GM10266 (cell line): ENCODE data around the gene SCAANT1.

ENCODE experiments used
- DNase-seq: peaks from one replicate; pipeline ENCODE4 v3.0.0; 2012; ENCODE audit errors: extremely low spot score
- CTCF ChIP-seq: IDR thresholded peaks from 2 replicates; pipeline ENCODE4 v1.5.1; 2012; ENCODE audit warnings: mild to moderate bottlenecking, low read depth; ENCODE audit not compliant: control insufficient read depth, insufficient read depth; ENCODE audit errors: missing control alignments

The SCAANT1 gene

DNA sequence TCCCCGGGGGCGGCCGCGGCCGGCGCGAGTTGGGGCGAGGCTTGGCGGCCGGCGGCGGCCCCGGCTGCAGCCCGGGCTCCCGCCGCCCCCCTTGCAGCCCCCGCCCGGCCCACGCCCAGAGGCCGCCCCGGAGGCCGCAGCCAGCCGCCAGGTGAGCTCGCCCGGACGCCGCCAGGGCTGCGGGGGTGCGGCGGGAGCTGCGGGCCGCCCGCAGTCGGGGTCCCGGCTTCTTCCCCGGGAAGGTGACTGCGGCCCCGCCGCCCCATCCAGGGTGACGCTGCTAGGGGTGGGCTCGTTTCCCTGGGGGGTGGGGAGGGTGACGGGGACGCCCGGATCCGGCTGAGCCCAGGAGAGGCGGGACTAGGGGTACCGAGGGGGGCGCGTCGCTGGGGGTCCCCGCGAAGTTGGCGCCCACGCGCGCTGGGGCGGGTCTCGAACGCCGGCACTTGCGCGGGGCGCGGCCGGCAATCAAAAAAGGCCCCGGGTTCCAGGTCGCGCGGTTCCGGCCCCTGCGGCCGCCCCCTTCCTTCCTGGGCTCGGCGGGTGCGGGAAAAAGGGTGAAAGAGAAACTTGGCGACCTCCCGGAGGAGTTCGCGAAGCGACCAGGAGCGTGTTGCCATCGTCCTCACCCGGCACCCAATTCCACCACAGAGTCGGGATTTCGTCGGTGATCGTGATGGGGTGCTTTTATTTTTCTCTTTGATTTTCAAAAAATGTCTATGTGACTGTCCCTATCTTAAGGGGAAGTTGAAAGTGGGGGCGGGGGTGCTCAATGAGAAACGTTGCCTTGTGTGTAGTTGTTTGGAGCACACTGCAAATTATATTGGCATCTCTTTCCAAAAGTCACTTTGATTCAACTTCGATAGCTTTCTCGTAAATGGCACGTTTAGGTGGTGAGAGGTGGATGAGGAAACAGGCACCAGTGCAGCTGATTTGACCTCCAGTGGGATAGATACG lies 47.9 kb downstream of the SCAANT1 start:
- no peak for TF ChIP-seq CTCF
- peak; percentile 79 for DNase-seq

- peak; percentile 83 for DNase-seq
- no peak for TF ChIP-seq CTCF
Observed at GRCh38 chr3:63863150-63864007, 48.8 kb downstream of the SCAANT1 start, which contains the start of the genes ATXN7 and THOC7. Gene ATXN7 (plus strand): TSS chr3:63863867. CDS start chr3:63912599, 48,732 bp downstream. Gene THOC7 (minus strand): TSS chr3:63863805. CDS start chr3:63863790, 15 bp downstream.

- peak; percentile 40 for DNase-seq
Observed at GRCh38 chr3:63862804-63863149, 49.4 kb downstream of the SCAANT1 start.

More at GRCh38 chr3:63862804-63863149, 49.4 kb downstream of the SCAANT1 start:
- no peak for TF ChIP-seq CTCF
